ENCODE results near the gene SLC12A4. TPM values are rescaled to one million over a fixed set of nuclear protein-coding genes. Genes with fewer than 3 reads are reported as not detected.

Gene SLC12A4
- total RNA-seq, 1 experiment from 2014 or later: 41.9 TPM

GRCh38 chr16:67930191-67930590, 38.2 kb downstream of the SLC12A4 start:
- peaks cover 31% of the 10 kb centered on the region for H3K4me1 ChIP-seq (ENCODE audit: insufficient read depth, low read length, poor library complexity, severe bottlenecking)
- H3K36me3 ChIP-seq (ENCODE audit: insufficient read depth, low read length, poor library complexity, severe bottlenecking): peaks cover 15% of the 10 kb centered on the region
- H3K27ac ChIP-seq (ENCODE audit: low read depth, low read length, poor library complexity, severe bottlenecking): no peak overlapping the region
- ChIA-PET CTCF (interaction anchor here (0.6 to 2.6 kb wide), 2 partner anchors 45 to 71 kb away, joined by 4 to 7 read pairs; partner anchors contain the start of gene NRN1L), POLR2A (ENCODE audit: low non-redundant PET) (no interaction called here)
- H3K4me3 ChIP-seq (ENCODE audit: low read depth, low read length, poor library complexity, severe bottlenecking): no peak overlapping the region
- no TSS peak for BruUV-seq (replicated peaks)
- intact Hi-C loops (cut with micrococcal nuclease; ENCODE audit: unreplicated experiment): no loop called here
- no peaks in the 10 kb centered on the region for H3K9me3 ChIP-seq (ENCODE audit: low read depth, low read length, poor library complexity, severe bottlenecking)
- no peak for DNase-seq (ENCODE audit: low spot score)
- H3K27me3 ChIP-seq (replicated peaks; ENCODE audit: insufficient read depth, low read depth, low read length, poor library complexity): no peaks in the 10 kb centered on the region
- no peak for TF ChIP-seq CTCF (conservative IDR thresholded peaks at IDR 0.05; ENCODE audit: low read depth, low read length)
- no peak for TF ChIP-seq EZH2 (IDR thresholded peaks at IDR 0.05; ENCODE audit: borderline replicate concordance, low read depth, low read length, poor library complexity, severe bottlenecking)

- no peaks in the 10 kb centered on the region for H3K9me3 ChIP-seq (ENCODE audit: low read depth, low read length, poor library complexity, severe bottlenecking)
- H3K4me3 ChIP-seq (ENCODE audit: low read depth, low read length, poor library complexity, severe bottlenecking): no peak overlapping the region
- ChIA-PET POLR2A (ENCODE audit: low non-redundant PET) (no interaction called here), CTCF (interaction anchor here (1.3 to 3.3 kb wide), 2 partner anchors 45 to 112 kb away, joined by 3 to 15 read pairs; partner anchors contain the start of gene NRN1L)
- peak; percentile 94 for TF ChIP-seq CTCF (conservative IDR thresholded peaks at IDR 0.05; ENCODE audit: low read depth, low read length)
- no peak for TF ChIP-seq EZH2 (IDR thresholded peaks at IDR 0.05; ENCODE audit: borderline replicate concordance, low read depth, low read length, poor library complexity, severe bottlenecking)
- no TSS peak for BruUV-seq (replicated peaks)
- peaks cover 22% of the 10 kb centered on the region for H3K4me1 ChIP-seq (ENCODE audit: insufficient read depth, low read length, poor library complexity, severe bottlenecking)
- H3K27me3 ChIP-seq (replicated peaks; ENCODE audit: insufficient read depth, low read depth, low read length, poor library complexity): no peaks in the 10 kb centered on the region
- peaks cover 15% of the 10 kb centered on the region for H3K36me3 ChIP-seq (ENCODE audit: insufficient read depth, low read length, poor library complexity, severe bottlenecking)
- DNase-seq (ENCODE audit: low spot score): peak; percentile 81
- no peak overlapping the region for H3K27ac ChIP-seq (ENCODE audit: low read depth, low read length, poor library complexity, severe bottlenecking)
- intact Hi-C loops (cut with micrococcal nuclease; ENCODE audit: unreplicated experiment): loop anchor here (1.0 to 5.0 kb wide), 4 partner anchors 45 to 406 kb away; no protein-coding TSS in a partner anchor
These were observed 39.7 kb downstream of the SLC12A4 start for GRCh38 chr16:67928561-67929364.

- BruUV-seq (replicated peaks): no TSS peak
- Histone ChIP-seq H3K36me3 (ENCODE audit: insufficient read depth, low read length, poor library complexity, severe bottlenecking) (peaks cover 15% of the 10 kb centered on the region), H3K4me3 (ENCODE audit: low read depth, low read length, poor library complexity, severe bottlenecking) (no peak overlapping the region), H3K4me1 (ENCODE audit: insufficient read depth, low read length, poor library complexity, severe bottlenecking) (peaks cover 22% of the 10 kb centered on the region), H3K9me3 (ENCODE audit: low read depth, low read length, poor library complexity, severe bottlenecking) (no peaks in the 10 kb centered on the region), H3K27ac (ENCODE audit: low read depth, low read length, poor library complexity, severe bottlenecking) (no peak overlapping the region), H3K27me3 (replicated peaks; ENCODE audit: insufficient read depth, low read depth, low read length, poor library complexity) (no peaks in the 10 kb centered on the region)
- ChIA-PET CTCF (interaction anchor here (1.3 to 3.3 kb wide), 2 partner anchors 44 to 111 kb away, joined by 3 to 15 read pairs; partner anchors contain the start of gene NRN1L), POLR2A (ENCODE audit: low non-redundant PET) (no interaction called here)
- TF ChIP-seq EZH2 (IDR thresholded peaks at IDR 0.05; ENCODE audit: borderline replicate concordance, low read depth, low read length, poor library complexity, severe bottlenecking): no peak
- no peak for TF ChIP-seq CTCF (conservative IDR thresholded peaks at IDR 0.05; ENCODE audit: low read depth, low read length)
- DNase-seq (ENCODE audit: low spot score): no peak
- intact Hi-C loops (cut with micrococcal nuclease; ENCODE audit: unreplicated experiment): loop anchor here (1.0 to 5.0 kb wide), 4 partner anchors 45 to 406 kb away; no protein-coding TSS in a partner anchor
These were observed 40.3 kb downstream of the SLC12A4 start for GRCh38 chr16:67928147-67928546.
